DOHH2 (cell line): Measurements from ENCODE around the gene CFTR.

Source experiments
- H3F3A ChIP-seq: fragments of 200-600 bp; sonication (generic), shearing (Covaris generic); 2 replicates; pipeline ENCODE4 v1.6.0; 2016; ENCODE audit warnings: antibody characterized with exemption, mild to moderate bottlenecking; ENCODE audit not compliant: control insufficient read depth, insufficient read depth
- H3K27ac ChIP-seq: fragments of 200-600 bp; sonication (generic); 2 replicates; pipeline ENCODE4 v1.5.1; 2014; ENCODE audit warnings: low read depth, mild to moderate bottlenecking, low read length, moderate library complexity
- H3K27me3 ChIP-seq: fragments of 200-600 bp; sonication (generic); 2 replicates; pipeline ENCODE4 v1.6.1; 2014; ENCODE audit warnings: mild to moderate bottlenecking, low read length, mixed read lengths; ENCODE audit not compliant: control insufficient read depth
- H3K36me3 ChIP-seq: fragments of 200-600 bp; sonication (generic); 2 replicates; pipeline ENCODE4 v1.6.1; 2014; ENCODE audit warnings: mild to moderate bottlenecking, low read length, moderate library complexity, mixed read lengths; ENCODE audit not compliant: control insufficient read depth
- H3K4me1 ChIP-seq: fragments of 200-600 bp; sonication (generic); 2 replicates; pipeline ENCODE4 v1.6.1; 2014; ENCODE audit warnings: mild to moderate bottlenecking, low read length, mixed read lengths; ENCODE audit not compliant: control insufficient read depth
- H3K4me2 ChIP-seq: fragments of 200-600 bp; sonication (generic); 2 replicates; pipeline ENCODE4 v1.6.0; 2014; ENCODE audit warnings: mild to moderate bottlenecking, low read length, moderate library complexity
- H3K4me3 ChIP-seq: fragments of 200-600 bp; sonication (generic); 2 replicates; pipeline ENCODE4 v1.5.1; 2014; ENCODE audit warnings: mild to moderate bottlenecking, low read length, mixed read lengths
- H3K79me2 ChIP-seq: fragments of 200-600 bp; sonication (generic); 2 replicates; pipeline ENCODE4 v1.6.1; 2014; ENCODE audit warnings: mild to moderate bottlenecking, low read length, mixed read lengths; ENCODE audit not compliant: control insufficient read depth
- H3K9me2 ChIP-seq: fragments of 200-600 bp; sonication (generic); replicated peaks from 2 replicates; pipeline ENCODE4 v1.6.1; 2014; ENCODE audit warnings: mild to moderate bottlenecking, low read length, mixed read lengths; ENCODE audit not compliant: control insufficient read depth
- H3K9me3 ChIP-seq: fragments of 200-600 bp; sonication (generic); 2 replicates; pipeline ENCODE4 v1.6.1; 2014; ENCODE audit warnings: antibody characterized with exemption, low read length, mixed read lengths; ENCODE audit not compliant: control insufficient read depth, insufficient read depth
- H4K20me1 ChIP-seq: fragments of 200-600 bp; sonication (generic); 2 replicates; pipeline ENCODE4 v1.6.0; 2014; ENCODE audit warnings: low read depth, mild to moderate bottlenecking, antibody characterized with exemption, low read length, moderate library complexity; ENCODE audit not compliant: control insufficient read depth, insufficient read depth
- CTCF ChIP-seq: fragments of 200-600 bp; sonication (generic); IDR thresholded peaks from one replicate; pipeline ENCODE4 v1.5.1; 2014; ENCODE audit warnings: antibody characterized with exemption, mild to moderate bottlenecking, low read depth, low read length; ENCODE audit not compliant: poor library complexity, severe bottlenecking
- EZH2phosphoT487 ChIP-seq: fragments of 200-600 bp; sonication (generic); IDR thresholded peaks from 2 replicates; pipeline ENCODE4 v1.6.1; 2017; ENCODE audit warnings: borderline replicate concordance, mild to moderate bottlenecking, antibody characterized with exemption, low read length, moderate library complexity, mixed read lengths

The CFTR gene

GRCh38 chr7:117672453-117672852, 192.6 kb downstream of the CFTR start:
- H3K36me3 ChIP-seq = no peaks in the 10 kb centered on the region
- H3K9me3 ChIP-seq = no peaks in the 10 kb centered on the region
- no peaks in the 10 kb centered on the region for H3K27me3 ChIP-seq
- H4K20me1 ChIP-seq = no peaks in the 10 kb centered on the region
- H3K4me2 ChIP-seq = no peak overlapping the region
- H3K4me3 ChIP-seq = no peak overlapping the region
- H3F3A ChIP-seq = no peaks in the 10 kb centered on the region
- no peaks in the 10 kb centered on the region for H3K9me2 ChIP-seq
- H3K27ac ChIP-seq = no peak overlapping the region
- no peak for TF ChIP-seq EZH2phosphoT487
- no peak for TF ChIP-seq CTCF
- no peaks in the 10 kb centered on the region for H3K4me1 ChIP-seq
- H3K79me2 ChIP-seq = no peaks in the 10 kb centered on the region

- no peaks in the 10 kb centered on the region for H4K20me1 ChIP-seq
- no peak overlapping the region for H3K4me2 ChIP-seq
- no peak overlapping the region for H3K27ac ChIP-seq
- H3K4me1 ChIP-seq = no peaks in the 10 kb centered on the region
- no peaks in the 10 kb centered on the region for H3K27me3 ChIP-seq
- no peaks in the 10 kb centered on the region for H3K9me2 ChIP-seq
- H3F3A ChIP-seq = no peaks in the 10 kb centered on the region
- no peak overlapping the region for H3K4me3 ChIP-seq
- no peak for TF ChIP-seq EZH2phosphoT487
- no peak for TF ChIP-seq CTCF
- no peaks in the 10 kb centered on the region for H3K9me3 ChIP-seq
- H3K79me2 ChIP-seq = no peaks in the 10 kb centered on the region
- H3K36me3 ChIP-seq = no peaks in the 10 kb centered on the region
Observed at GRCh38 chr7:117673367-117673766, 193.5 kb downstream of the CFTR start.

- Histone ChIP-seq H3F3A (no peaks in the 10 kb centered on the region), H3K4me2 (no peak overlapping the region), H3K9me2 (no peaks in the 10 kb centered on the region), H3K27ac (no peak overlapping the region), H3K4me1 (no peaks in the 10 kb centered on the region), H3K4me3 (no peak overlapping the region), H3K36me3 (no peaks in the 10 kb centered on the region), H3K79me2 (no peaks in the 10 kb centered on the region), H4K20me1 (no peaks in the 10 kb centered on the region), H3K27me3 (no peaks in the 10 kb centered on the region), H3K9me3 (no peaks in the 10 kb centered on the region)
- TF ChIP-seq EZH2phosphoT487 = no peak
- TF ChIP-seq CTCF = no peak
Observed at GRCh38 chr7:117673839-117674238, 194.0 kb downstream of the CFTR start.

- Histone ChIP-seq H3K4me3 (no peak overlapping the region), H3K4me1 (no peaks in the 10 kb centered on the region), H3K79me2 (no peaks in the 10 kb centered on the region), H3K4me2 (no peak overlapping the region), H3F3A (no peaks in the 10 kb centered on the region), H3K27ac (no peak overlapping the region), H3K9me2 (no peaks in the 10 kb centered on the region), H3K9me3 (no peaks in the 10 kb centered on the region), H4K20me1 (no peaks in the 10 kb centered on the region), H3K36me3 (no peaks in the 10 kb centered on the region), H3K27me3 (peaks cover 2% of the 10 kb centered on the region; the same call in 1 of the 2 replicates)
- TF ChIP-seq EZH2phosphoT487 = no peak
- no peak for TF ChIP-seq CTCF
Observed at GRCh38 chr7:117674617-117675016, 194.8 kb downstream of the CFTR start.
